Dedifferentiated amniotic fluid mesenchymal stem cell (primary cell): ENCODE data around the gene GOPC.

Experiments
- DNase-seq: peaks from one replicate; pipeline ENCODE4 v3.0.0-alpha.2; 2016; ENCODE audit errors: extremely low spot score

Gene GOPC

GRCh38 chr6:117595099-117595923 is 7.0 kb downstream of the GOPC start:
- DNase-seq, result no peak

GRCh38 chr6:117592983-117593759 is 9.1 kb downstream of the GOPC start:
- DNase-seq, result no peak

- no peak for DNase-seq
Observed at GRCh38 chr6:117591405-117591804, 10.9 kb downstream of the GOPC start.

GRCh38 chr6:117590447-117590846 is 11.9 kb downstream of the GOPC start:
- no peak for DNase-seq

- DNase-seq, result no peak
Observed at GRCh38 chr6:117585647-117586046, 16.7 kb downstream of the GOPC start.

GRCh38 chr6:117574198-117574597 is 28.1 kb downstream of the GOPC start:
- no peak for DNase-seq

- no peak for DNase-seq
Observed at GRCh38 chr6:117573006-117573680, 29.2 kb downstream of the GOPC start.

- DNase-seq, result no peak
Observed at GRCh38 chr6:117568831-117569410, 33.4 kb downstream of the GOPC start.

GRCh38 chr6:117568247-117568646 is 34.1 kb downstream of the GOPC start:
- no peak for DNase-seq

GRCh38 chr6:117564681-117565080 is 37.6 kb downstream of the GOPC start:
- DNase-seq, result no peak

GRCh38 chr6:117561128-117561527 is 41.2 kb downstream of the GOPC start:
- DNase-seq, result no peak

- DNase-seq, result no peak
Observed at GRCh38 chr6:117559299-117559698, 43.0 kb downstream of the GOPC start.

- DNase-seq, result no peak
Observed at GRCh38 chr6:117558818-117559217, 43.5 kb downstream of the GOPC start.

GRCh38 chr6:117557951-117558350 is 44.4 kb downstream of the GOPC start:
- no peak for DNase-seq

- DNase-seq, result no peak
Observed at GRCh38 chr6:117555882-117556498, 46.3 kb downstream of the GOPC start.

GRCh38 chr6:117555262-117555849 is 47.0 kb downstream of the GOPC start:
- DNase-seq, result no peak

- DNase-seq, result no peak
Observed at GRCh38 chr6:117553142-117553541, 49.2 kb downstream of the GOPC start.

- no peak for DNase-seq
Observed at GRCh38 chr6:117552618-117553017, 49.7 kb downstream of the GOPC start.

GRCh38 chr6:117550618-117551242 is 51.6 kb downstream of the GOPC start:
- DNase-seq, result no peak

- no peak for DNase-seq
Observed at GRCh38 chr6:117550078-117550600, 52.2 kb downstream of the GOPC start.

GRCh38 chr6:117549611-117550010 is 52.7 kb downstream of the GOPC start:
- no peak for DNase-seq
